Erythroblast (primary cell): ENCODE measurements around the gene COX6A2.

ENCODE experiments used
- GATA1 ChIP-seq: IDR thresholded peaks from 2 replicates; pipeline ENCODE4 v1.6.1; 2011; ENCODE audit warnings: low read depth, mild to moderate bottlenecking, control low read depth, low read length, moderate library complexity
- POLR2A ChIP-seq: IDR thresholded peaks from 2 replicates; pipeline ENCODE4 v1.6.1; 2011; ENCODE audit warnings: mild to moderate bottlenecking, low read length

DNA sequence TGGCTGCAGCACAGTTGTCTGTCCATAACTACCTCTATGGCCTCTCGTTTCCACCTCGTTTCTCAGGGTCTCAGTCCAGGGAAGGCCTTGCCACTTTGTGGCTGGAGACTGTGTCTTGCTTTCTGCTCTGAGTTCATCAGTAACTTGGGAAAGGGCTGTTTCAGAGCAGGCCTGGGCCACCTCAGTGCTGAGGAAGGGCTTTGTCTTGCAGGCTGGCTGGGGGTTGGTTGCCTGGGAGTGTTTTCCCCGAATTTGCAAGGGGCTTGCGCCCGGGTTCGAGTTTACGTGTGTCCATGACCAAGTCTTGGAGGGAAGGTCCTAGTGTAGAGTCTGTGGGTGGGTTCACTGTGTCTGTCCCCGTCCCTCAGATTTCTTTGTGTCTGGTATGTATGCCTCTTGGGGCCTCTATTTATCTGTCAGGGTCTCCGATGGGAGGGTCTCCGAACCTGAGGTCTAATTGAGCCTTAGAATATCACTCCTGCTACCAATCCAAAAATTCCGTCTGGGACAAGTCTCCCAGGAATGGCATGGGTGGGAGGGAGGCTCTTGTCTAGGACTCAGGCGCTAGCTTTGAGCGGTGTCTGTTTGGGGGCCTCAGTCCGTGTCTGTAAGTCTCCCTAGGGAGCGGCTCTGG is 43.2 kb upstream of the COX6A2 start:
- TF ChIP-seq POLR2A (no peak), GATA1 (no peak)
